Measurements from ENCODE around the gene RETSAT. TPM values are rescaled to one million over a fixed set of nuclear protein-coding genes. Genes with fewer than 3 reads are reported as not detected.

Gene RETSAT
- total and polyA plus RNA-seq, 2 of the 13 experiments (the other 11 are each of a cell fraction or from before 2014, with no cell fraction given) = 46.7 to 61.0 TPM

GRCh38 chr2:85327822-85328617 lies 26.3 kb downstream of the RETSAT start, which contains the start of gene TGOLN2 (continued):
- peak; percentile 94 for TF ChIP-seq ZBTB25 (CRISPR knock-in tag; IDR thresholded peaks at IDR 0.05)
- no peak for TF ChIP-seq ZBTB2 (CRISPR knock-in tag; IDR thresholded peaks at IDR 0.05; ENCODE audit: low read depth)
- peak; percentile 97 for TF ChIP-seq SP5 (CRISPR knock-in tag; IDR thresholded peaks at IDR 0.05; ENCODE audit: borderline replicate concordance, low read depth)
- peak; percentile 95 for TF ChIP-seq NFKBIZ (CRISPR knock-in tag; IDR thresholded peaks at IDR 0.05)
- peak; percentile 76 for TF ChIP-seq ZNF547 (CRISPR knock-in tag; IDR thresholded peaks at IDR 0.05)
- TF ChIP-seq TRIM22 (IDR thresholded peaks at IDR 0.05) = no peak
- TF ChIP-seq ZNF569 (CRISPR knock-in tag; IDR thresholded peaks at IDR 0.05; ENCODE audit: borderline replicate concordance) = peak; percentile 91; the same call in 1 of the 2 replicates
- peak; percentile 97 for TF ChIP-seq KDM4B (CRISPR knock-in tag; IDR thresholded peaks at IDR 0.05)
- TF ChIP-seq SSRP1 (CRISPR knock-in tag; IDR thresholded peaks at IDR 0.05) = no peak
- peak; percentile 61; the same call in 1 of the 2 replicates for TF ChIP-seq ZBTB34 (CRISPR knock-in tag; IDR thresholded peaks at IDR 0.05)
- peak; percentile 98 for TF ChIP-seq ZNF605 (CRISPR knock-in tag; IDR thresholded peaks at IDR 0.05)
- peak; percentile 32; the same call in 1 of the 2 replicates for TF ChIP-seq STAG1 (CRISPR knock-in tag; IDR thresholded peaks at IDR 0.05)
- TF ChIP-seq KDM5A (IDR thresholded peaks at IDR 0.05; ENCODE audit: borderline replicate concordance, low read length) = peak; percentile 42; the same call in 1 of the 2 replicates
- peak; percentile 92 for TF ChIP-seq RXRA (CRISPR knock-in tag; IDR thresholded peaks at IDR 0.05)
- TF ChIP-seq NR2F1 (CRISPR knock-in tag; IDR thresholded peaks at IDR 0.05) = peak in 1 of 2 experiments; percentile 68; a peak in 2 of 4 replicates
- TF ChIP-seq ZNF614 (CRISPR knock-in tag; IDR thresholded peaks at IDR 0.05; ENCODE audit: borderline replicate concordance) = peak; percentile 83; the same call in 1 of the 2 replicates
- TF ChIP-seq NFAT5 (CRISPR knock-in tag; IDR thresholded peaks at IDR 0.05) = peak; percentile 90; the same call in 1 of the 2 replicates
- TF ChIP-seq PHF5A (CRISPR knock-in tag; IDR thresholded peaks at IDR 0.05; ENCODE audit: low read depth, unreplicated experiment) = peak; percentile 49
- peak; percentile 46 for TF ChIP-seq HNRNPH1 (optimal IDR thresholded peaks at IDR 0.05; ENCODE audit: low read depth, low read length)

Measured in HepG2 (cell line).